Hematopoietic multipotent progenitor cell treated with erythropoietin and hydrocortisone succinate and interleukin-3 and kit ligand, for 8 days (in vitro differentiated cells): Measurements from ENCODE around the gene DHRS2.

ENCODE experiments used
- DNase-seq: peaks from one replicate; pipeline ENCODE4 v3.0.0-alpha.2; 2015

The DHRS2 gene

DNA sequence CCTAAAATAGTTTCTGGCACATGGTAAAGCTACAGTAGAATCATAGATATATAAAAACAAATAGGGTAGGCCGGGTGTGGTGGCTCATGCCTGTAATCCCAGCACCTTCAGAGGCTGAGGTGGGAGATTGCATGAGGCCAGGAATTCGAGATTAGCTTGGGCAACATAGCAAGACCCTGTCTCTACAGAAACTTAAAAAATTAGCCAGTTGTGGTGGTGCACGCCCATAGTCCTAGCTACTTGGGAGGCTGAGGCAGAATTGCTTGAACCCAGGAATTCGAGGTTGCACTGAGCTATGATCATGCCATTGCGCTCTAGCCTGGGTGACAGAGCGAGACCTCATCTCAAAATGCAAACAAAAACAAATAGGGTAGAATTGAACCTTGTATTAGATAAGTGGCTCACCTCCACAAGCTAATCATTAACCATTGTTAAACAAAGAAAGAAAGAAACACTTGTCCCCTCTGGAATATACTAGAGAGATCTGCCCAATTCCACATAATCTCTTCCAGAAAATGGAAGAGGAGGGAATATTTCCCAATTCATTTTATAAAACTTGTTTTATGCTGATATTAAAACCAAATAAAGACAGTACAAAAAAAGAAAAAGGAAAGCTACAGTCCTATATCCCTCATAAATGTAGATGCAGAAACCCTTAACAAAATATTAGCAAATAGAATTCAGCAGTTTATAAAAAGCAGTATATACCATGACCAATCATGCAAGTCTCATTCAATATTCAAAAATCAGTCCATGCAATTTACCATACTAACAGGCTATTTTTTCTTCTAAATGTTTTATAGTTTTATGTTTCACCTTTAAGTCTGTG, 22.7 kb upstream of the DHRS2 start:
- DNase-seq: no peak

DNA sequence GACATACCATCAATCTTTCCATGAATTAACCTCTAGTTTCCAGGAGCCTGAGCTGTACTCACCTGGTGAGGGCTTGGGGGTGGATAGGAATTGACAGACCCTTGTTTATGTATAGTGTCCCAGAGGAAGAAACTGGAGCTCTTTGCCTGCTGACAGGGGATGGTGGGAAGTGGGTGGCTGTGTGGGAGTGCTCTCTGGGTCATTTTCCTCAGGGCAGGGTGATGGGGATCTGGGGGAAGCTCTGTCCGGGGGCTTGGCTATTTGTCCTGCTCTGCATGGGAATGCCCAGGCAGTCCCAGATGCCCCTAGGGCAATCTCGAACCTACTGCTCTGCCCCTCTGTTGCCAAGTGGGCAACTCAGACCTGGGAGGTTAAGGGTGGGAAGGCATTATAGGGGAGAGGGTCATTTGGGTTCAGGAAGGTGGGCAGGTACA, 21.8 kb upstream of the DHRS2 start:
- no peak for DNase-seq

DNA sequence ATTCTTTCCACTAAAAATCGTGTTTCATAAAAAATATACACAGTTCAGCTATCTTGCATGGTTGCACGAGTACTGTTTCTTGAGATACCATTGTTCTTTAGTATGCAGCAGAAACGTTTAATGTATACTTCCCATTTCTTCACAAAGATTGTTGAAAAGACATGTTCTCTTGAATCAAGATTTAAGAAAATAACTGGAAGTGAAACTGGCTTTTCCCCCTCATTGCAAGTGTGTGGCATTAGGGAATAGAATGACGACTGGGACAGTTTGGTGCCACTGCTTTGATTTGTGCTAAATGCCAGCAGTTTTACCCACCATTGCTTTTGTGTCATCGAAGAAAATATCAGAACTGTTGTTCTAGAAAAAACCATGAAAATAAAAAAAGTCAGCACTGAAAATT, 20.3 kb upstream of the DHRS2 start:
- no peak for DNase-seq

DNA sequence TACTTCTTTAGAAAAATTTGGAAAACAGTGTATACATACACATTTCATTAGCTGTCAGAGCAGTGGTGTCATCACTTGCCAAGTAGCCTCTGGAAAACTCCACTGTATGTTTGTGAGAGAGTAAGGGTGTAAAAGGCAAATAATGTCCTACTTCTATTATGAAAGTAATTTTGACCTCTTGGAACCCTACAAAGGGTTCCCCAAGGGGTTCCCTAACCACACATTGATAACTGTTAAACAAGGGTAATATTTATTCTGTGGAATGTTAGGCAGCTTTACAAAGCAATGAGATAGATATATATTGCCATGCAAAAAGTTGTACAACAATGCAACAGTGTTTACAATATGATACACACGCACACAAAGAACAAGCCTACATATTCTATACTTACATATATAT, 18.6 kb upstream of the DHRS2 start:
- DNase-seq: no peak

DNA sequence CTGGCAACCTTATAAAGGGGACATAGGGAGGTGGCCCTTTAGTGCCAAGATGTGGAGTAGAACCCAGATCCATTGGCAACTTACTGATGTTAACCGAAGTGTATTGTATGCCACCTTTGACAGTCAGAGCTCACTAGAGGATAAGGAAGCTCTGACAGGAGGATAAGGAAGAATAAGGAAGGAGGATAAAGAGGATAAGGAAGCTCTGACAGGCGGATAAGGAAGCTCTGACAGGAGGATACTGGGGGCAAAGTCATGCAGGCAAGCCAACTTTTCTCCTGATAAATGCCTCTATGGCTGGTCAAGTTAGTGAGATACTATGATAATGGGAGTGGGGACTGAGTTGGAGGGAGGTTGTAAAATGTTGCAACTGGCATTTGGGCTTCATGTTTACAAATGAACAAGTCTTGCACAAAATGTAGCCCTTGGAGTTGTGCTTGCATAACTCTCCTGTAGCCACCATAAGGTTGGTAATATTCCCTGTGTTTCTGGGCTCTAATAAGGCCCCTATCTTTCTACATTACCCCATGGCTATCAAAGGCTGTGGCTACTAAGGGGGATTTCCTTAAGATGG, 17.7 kb upstream of the DHRS2 start:
- DNase-seq: no peak

DNA sequence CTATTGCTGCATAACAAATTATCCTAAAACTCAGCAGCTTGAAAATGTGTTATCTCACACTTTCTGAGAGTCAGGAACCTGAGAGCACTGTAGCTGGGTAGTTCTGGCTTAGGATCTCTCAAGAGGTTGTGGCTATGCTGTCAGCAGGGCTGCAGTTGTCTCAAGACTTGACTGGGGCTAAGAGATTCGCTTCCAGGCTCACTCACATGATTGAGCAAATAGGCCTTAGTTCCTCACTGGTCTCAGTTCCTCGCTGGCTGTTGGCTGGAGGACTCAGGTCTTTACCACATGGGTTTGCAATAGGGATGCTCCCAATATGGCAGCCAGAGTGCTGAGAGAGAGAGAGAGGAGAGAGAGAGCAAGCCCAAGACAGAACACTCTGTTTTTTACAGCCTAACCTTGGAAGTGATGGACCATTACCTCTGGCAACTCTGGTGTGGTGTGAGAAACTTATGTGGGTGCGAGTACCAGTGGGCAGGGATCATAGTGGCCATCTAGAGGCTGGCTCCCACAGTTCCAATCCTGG, 15.9 kb upstream of the DHRS2 start:
- DNase-seq: no peak

DNA sequence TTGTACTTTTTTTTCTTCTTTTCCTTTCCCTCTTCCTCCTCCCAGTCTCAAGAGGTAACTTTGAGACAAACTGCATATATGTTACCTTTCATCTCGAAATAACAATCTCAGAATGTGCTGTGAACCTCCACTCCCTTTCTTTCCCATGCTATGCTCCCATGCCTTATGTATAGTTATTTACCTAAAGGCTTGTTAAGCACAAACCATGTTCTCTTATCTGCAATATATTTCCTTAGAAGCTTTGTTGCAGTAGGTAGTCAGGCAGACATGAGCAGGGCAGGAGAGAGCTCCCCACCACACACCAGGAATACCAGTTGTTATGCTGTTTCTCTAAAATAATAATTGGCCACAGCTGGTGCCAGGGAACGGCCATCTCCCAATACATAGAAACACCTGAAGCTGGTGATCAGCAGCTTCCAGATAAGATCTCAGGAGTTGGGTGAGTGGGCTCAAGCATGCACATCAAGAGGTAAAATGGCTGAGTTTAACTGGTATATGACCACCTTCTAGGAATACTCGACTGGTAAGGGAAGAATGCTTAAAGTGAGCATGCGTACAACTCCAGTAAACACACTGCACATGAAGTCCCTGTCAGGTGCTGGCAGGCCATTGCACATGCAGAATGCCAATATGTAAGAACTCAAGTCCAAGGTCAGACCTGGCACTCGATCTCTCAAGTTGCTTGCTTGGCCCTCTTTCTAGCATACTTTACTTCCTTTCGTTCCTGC, 14.8 kb upstream of the DHRS2 start:
- no peak for DNase-seq

DNA sequence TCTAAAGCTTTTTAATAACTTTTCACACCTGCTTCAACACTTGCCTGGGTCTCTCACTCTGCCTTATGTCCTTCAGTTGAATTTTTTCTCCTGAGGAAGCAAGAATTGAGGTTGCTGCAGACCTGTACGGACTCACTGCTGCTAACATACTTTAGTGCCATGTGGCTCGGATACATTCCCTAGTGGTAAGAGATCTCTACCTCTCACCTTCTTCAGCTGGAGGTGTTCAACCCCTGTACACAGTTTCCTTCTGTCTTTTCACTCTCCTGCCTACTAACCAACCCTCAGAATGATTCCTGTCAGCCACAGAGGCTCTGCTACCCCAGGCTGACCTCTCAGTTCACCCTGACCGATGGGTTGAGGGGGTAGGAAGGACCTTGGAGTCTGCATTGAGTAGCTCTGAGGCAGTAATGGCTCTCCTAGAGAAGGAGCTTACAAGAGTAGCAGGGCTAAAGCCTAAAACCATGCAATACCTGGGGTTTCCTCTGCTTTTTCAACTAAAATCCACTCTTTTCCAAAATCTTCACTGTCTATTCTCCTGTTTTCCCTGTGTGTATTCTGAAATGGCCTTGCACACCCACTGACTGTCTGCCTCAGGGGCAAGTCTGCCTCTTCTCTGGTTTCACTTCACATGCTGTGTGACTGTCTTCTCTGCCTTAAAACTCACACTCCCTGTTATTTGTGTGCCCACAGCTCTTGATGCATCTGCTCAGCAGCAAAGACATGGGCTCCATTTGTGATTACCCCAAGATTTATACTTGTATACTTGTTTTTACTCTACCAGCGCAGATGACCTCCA, 14.0 kb upstream of the DHRS2 start:
- no peak for DNase-seq

DNA sequence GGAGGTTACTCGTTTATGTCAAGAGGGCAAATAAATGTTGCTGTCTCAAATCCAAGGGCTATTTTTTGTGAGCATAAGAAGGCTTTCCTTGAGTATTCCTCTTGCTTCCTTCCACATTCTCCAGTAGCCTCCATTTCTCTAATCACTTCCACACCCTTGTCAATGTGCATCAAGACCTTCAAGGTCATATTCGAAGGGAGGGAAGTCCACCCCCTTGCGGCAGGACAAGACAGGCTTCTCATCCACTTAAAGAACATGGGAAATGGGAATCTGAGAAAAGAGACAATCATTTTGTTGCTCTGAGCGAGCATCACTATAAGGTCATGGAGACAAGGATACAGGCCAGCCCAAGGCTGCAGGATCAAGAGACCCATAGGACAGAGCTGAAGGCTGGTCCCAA, 13.2 kb upstream of the DHRS2 start:
- no peak for DNase-seq

DNA sequence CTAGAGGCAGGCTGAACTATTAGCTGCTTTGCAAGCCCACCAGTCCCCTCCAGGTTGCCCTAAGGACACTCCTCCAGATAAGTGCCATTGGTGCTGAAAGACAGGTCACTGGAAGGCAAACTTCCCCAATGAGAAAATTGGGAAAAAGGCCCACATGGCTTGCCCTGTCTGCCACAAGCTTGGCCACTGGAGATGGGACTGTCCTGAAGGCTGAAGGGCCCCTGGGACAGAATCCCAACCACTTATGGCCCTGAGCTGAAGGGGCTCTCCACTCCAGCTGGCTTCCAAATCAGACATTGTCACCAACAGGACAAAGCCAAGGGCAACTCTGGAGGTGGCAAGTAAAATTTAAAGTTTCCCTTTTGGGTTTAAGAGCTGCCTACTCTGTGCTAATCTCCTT, 12.2 kb upstream of the DHRS2 start:
- no peak for DNase-seq

DNA sequence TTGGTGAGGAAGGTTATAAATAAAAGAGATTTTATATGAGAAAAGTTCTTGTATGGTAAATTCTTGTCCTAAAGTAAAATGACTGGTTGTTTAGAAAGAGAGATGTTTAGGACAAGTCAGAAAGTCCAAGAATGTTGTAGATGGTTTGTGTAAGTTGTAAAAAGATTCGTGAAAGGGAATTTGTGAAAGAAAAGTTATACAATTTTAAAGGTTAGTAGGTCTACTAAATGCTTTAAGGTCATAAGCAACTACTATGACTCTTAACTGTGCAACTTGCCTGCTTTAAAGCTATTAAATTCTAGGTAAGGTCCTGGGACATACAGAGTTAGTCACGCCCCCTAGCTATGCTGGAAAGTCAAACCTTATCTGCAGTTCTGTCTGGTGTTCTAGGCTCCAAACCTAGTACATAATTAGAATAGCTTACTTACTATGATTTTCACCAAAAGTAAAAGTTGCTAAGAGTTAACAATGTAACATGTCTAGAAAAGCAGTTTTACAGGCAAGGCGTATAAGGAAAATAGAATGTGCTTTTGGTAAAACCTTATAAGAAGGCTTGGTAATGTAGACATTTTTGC, 11.2 kb upstream of the DHRS2 start:
- DNase-seq: no peak

DNA sequence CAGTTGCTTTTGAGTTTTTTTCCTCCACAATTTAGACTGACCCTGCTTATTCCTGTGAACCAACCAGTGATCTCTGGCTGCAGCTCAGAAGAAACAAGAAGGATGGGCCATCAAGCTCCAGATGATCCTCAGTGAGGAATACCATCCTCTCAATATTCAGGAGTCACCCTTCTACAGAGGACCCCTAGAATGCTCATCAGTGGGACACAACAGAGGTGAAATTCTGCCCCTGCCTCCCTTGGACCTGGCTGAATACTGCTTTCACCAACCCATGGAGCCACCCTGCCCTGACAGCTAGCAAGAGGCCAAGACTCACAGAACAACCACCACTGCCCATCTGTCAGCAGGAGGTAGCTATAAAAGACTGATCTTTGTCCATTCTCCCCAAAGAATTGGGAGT, 9.2 kb upstream of the DHRS2 start:
- no peak for DNase-seq

DNA sequence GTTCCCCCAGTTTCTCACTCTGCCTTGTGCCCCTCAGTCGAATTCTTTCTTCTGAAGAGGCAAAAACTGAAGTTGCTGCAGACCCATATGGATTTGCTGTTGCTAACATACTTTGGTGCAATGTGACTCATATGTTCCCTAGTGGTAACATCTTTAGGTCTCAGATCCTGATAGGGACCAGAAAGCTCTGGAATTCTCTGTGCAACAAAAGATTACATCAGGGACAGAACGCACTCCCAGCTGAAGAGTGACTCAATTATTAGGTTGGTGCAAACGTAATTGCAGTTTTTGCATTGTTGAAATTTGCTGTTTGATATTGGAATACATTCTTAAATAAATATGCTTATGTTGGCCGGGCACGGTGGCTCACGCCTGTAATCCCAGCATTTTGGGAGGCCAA, 8.2 kb upstream of the DHRS2 start:
- DNase-seq: no peak

DNA sequence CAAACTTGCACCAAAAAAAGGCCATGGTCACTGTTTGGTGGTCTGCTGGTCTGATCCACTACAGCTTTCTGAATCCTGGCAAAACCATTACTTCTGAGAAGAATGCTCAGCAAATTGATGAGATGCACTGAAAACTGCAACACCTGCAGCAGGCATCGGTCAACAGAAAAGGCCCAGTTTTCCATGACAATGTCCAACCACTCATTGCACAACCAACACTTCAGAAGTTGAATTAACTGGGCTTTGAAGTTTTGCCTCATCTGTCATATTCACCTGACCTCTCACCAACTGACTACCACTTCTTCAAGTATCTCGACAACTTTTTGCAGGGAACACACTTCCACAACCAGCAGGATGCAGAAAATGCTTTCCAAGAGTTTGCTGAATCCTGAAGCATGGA, 7.0 kb upstream of the DHRS2 start:
- no peak for DNase-seq

DNA sequence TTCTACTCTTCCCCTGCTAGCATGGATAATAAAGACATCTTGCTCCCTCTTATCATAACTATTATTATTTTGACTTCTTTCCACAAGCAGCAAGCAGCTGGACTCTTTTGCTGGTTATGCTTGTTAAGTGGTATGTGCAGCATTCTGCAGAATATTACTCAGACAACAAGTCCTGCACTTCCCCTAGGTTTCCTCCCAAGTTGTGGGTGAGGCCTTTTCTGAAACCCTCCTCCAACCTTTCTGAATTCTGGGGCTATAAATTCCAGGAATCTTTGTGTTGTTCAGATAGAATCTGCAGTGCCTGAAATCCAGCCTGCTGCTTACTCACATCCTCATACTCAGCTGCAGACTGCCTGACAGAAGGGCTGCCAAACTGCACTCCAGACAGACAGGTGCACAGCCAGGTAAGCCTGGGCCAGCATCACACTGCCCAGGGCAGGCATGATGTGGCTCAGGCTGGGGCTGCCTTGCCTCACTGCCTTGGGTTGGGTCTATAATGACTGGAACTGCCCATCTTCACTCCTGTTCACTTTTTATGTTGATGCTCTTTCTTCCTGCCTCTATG, 6.2 kb upstream of the DHRS2 start:
- no peak for DNase-seq

DNA sequence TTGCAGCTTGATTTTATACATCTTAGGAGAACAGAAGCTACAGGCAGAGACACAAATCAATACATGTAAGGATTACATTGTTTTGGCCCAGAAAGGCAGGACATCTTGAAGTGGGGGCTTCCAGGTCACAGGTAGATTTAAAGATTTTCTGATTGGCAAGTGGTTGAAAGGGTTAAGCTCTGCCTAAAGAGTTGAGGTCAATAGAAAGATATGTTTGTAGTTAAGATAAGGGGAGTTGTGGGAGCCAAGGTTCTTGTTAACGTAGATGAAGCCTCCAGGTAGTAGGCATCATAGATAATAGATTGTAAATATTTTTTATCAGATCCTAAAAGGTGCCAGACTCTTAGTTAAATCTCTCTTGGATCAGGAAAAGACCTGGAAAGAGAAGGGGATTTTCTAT, 5.5 kb upstream of the DHRS2 start:
- DNase-seq: no peak

DNA sequence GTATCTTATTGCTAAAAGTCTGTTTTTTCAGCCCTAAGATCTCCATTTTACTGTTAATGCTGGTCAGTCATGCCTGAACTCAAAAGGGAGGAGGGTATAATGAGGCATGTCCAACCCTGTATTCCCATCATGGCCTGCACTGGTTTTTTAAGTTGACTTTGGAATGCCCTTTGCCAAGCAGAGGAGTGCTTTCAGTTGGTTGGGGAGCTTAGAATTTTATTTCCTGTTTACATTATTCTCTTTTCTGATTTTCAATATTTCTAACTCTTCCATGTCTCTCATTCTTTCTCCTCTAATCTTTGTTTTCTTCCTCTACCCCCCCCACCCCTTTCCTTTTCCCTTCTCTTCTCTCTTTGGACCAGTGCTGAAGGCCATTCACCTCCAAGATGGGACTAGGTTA, 4.9 kb upstream of the DHRS2 start:
- DNase-seq: no peak

DNA sequence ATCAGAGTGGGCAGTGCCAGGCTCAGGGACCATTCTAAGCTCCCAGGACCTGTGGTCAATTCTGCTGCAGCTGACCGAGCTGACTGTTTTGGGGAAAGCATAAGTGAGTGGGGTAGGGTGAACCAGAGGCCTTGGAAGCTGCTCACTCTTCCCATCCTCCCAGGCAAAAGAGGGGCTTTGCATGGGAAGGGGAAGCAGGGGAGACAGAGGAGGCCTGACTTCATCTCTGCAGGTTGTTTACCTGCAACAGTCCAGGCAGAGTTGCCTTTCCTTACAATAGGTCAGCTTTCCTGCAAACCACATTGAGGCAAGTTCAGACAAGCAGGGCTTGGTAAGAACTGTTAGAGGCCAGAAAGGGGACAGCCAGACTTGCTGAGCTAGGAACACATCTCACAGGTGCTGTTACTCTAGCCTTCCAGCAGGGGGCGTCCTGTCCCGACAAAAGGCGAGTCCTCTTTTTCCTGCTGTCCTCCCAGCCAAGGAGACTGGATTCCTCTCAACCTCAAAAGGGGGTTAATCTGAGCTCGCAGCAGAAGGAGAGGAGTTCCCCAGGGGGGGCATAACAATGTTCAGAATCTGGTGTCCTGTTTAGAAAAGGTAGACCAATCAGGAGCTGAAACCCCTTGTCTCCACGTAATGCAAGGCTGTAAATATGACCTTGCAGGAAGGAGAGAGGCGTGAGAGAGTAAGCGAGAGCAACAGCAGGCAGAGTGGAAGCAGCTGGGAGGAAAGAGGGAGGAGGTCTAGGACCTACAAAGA, 4.3 kb upstream of the DHRS2 start:
- DNase-seq: peak; percentile 75

DNA sequence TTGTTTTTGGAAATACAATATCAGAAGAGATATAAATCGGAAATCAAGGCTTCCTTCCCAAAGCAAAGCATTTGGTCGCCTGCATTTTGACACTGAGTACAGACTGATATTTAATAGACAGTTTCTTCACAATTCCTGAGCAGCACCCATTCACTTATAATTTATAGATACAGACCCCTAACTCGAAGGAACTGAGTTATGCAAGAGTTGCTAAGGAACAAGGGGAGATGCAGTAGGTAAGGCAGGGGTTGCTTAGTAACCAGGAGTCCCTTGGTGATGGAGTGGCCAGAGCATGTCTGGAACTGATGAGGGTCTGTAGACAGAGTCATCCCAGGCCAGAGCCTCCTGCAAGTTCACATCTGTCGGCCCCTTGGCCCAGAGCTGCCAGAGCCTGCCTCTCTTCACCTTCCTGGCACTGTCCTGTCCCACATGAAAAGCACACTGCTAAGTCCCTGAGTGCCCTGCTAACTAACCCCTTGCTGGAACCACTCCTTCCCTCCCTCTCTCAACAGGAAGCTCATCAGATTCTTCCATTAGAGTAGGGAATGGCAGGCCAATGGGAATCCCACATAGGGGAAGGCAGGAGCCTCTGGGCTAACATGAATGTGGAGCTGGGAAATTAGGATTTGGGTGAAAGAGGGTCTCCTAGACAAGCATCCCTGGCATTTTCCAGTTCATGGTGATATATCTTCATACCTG, 3.6 kb upstream of the DHRS2 start:
- DNase-seq: no peak

DNA sequence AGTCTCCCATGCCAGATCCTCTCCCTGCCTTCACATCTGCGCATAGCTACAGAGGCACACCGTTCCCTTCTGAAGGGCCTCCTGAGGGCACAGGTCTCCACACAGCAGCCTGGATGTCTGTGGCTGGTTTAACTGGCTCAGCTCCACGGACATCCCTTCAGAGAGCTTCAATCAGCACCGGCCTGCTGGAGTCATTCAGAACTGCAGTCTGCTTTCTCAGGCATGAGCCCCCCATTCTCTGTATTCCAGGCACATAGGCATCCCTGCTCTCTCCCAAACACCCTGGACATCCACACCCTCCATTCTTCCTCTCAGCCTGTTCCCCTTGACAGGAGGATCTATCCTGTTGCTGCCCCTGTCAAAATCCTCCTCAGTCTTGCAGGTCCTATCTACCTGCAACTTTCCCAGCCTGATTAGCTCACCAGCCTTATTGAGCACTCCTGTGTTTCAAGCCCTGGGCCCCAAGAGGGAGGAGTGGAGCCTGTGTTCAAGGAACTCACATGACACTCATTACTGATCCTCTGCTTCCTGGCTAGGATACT, 2.9 kb upstream of the DHRS2 start:
- DNase-seq: no peak
